ENCODE results near the gene PSORS1C1.

PSORS1C1 gene

DNA sequence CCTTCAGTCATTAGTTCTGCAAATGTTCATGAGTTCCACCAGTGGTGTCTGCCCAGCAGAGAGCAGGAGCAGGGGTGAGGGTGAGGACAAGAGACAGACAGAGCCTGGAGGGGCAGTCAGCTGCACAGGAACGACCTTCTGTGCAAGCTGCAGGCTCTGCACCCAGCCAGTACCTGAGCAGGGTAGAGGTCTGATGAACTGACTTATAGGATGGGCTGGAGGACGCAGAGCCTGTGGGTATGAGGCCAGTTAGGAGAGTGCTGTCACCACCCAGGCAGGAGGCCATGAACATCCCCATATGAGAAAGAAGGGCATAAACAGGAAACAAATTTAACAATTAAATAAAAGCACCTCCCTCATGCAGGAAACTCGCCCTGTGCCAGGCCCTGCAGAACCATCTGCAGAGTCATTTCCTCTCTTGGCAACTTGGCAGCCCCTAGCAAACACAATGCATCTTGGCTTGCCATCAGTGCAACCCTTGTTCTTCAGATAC, 20.2 kb upstream of the PSORS1C1 start:
- DNase-seq (ENCODE audit: low read depth in 1 of 2, low spot score in 1 of 2): peak in 1 of 2 donors; percentile 5

DNA sequence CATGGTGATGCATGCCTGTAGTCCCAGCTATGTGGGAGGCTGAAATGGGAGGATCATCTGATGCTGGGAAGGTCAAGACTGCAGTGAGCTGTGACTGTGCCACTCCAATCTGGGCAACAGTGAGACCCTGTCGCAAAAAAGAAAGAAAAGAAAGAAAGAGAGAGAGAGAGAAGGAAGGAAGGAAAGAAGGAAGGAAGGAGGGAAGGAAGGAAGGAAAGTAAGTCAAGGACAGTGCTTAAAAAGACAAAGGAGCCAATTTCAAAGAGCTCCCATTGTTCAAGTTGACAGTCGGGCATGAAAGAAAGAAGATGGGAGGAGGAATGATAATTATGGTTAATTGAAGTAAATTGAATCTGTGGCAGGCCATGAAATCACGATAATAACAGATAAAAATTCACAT, 18.4 kb upstream of the PSORS1C1 start:
- no peak for DNase-seq (ENCODE audit: low read depth in 1 of 2, low spot score in 1 of 2)

DNA sequence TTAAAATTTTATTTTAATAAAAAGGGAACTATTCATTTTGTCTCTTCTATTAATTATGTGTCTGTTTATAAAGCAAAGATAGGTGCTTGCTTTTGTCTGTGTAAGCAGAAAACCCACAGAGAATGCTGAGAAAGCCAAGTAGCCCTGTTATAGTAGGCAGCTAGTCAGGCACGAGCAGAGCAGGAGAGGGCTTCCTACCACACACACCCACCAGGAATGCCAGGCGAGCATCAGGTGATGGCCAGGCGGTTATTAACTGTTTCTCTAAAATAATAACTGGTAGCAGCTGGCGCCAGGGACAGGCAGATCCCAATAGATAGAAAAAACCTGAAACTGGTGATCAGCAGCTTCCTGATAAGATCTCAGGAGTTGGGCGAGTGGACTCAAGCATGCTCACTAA, 17.9 kb upstream of the PSORS1C1 start:
- no peak for DNase-seq (ENCODE audit: low read depth in 1 of 2, low spot score in 1 of 2)

DNA sequence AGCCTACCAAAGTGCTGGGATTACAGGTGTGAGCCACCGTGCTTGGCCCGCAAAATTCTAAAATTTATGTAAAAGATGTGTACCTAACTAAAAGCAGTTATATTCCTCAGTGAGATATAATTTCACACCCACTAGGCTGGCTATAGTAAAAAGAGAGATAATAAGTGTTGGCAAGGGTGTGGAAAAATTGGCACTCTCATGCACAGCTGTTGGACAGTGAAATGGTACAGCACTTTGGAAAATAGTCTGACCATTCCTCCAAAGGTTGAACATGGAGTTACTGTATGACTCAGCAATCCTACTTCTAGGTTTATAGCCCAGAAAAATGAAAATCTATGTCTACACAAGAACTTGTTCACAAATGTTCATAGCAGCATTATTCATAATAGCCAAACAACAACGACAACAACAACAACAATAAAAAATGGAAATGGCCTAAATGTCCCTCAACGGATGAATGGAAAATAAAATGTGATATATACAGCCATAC, 16.1 kb upstream of the PSORS1C1 start:
- DNase-seq (ENCODE audit: low read depth in 1 of 2, low spot score in 1 of 2): no peak

DNA sequence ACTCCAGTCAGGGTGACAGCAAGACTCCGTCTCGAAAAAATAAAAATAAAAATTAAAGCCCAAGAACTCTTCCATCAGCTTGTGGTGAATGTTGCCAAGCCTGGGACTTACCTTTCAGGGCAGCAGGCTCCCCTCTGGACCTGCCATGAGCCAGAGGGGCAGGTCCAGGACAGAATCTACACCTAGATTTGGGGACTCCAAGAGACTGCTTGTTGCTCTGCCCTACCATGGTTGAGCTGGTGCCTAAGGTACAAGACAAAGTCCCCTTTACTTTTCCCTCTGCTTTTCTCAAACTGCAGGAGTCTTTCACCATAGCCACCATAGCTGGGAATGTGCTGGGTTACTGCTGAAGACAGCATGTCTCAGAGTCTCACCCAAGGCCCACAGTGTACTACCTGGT, 11.5 kb upstream of the PSORS1C1 start:
- DNase-seq (ENCODE audit: low read depth in 1 of 2, low spot score in 1 of 2): no peak

DNA sequence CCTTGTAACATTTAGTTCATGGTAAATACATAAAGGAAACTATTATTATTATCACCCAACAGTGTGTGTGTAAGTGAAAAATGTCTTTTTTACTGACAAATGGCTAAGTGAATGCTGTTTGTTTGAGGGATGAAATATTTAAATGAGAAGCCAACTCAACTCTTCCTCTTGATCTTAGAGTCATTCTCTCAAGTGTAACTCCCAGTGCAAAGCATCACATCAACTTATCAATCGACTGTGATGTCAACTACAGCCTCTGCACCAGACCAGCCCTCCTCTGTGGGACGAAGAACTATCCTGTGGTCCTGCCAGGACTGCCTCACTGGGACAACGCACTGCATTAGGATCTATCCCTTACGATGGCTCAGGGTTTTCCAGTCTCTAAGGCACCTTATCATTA, 7.5 kb upstream of the PSORS1C1 start:
- DNase-seq (ENCODE audit: low read depth in 1 of 2, low spot score in 1 of 2): no peak

DNA sequence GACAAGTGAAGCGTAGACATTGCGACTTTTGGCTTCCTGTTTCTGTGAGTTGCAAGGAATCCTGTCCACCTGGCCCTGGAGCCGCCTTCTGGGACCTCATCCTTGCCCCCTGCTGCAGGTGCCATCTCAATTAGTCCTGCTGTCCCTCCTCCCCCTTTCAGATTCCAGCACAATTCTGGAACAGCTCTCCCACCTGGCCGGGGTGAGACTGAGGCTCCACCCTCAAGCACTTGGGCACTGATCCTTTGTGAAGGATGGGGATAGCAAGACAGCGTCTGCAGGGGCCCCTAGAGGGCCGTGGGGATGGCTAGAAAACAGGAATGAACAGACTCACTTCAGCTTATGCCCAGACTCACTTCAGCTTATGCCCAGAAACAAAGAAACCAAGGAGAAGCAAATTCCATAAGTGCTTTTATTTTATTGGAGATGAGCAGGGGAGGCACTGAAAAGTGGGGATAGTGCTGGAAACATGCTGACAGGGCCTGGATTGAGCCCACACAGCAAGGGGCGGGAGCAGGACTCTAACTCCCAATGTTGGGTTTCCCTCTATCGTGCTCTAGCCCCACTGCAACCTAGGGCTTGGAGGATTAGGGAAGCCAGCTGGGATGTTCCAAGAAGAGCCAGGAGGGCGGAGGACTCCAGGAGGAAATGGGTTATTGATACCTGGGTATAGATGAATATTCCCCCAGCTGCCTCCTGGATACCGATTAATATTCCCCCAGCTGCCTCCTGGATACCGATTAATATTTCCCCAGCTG, 3.6 kb upstream of the PSORS1C1 start:
- DNase-seq (ENCODE audit: low read depth in 1 of 2, low spot score in 1 of 2): no peak

DNA sequence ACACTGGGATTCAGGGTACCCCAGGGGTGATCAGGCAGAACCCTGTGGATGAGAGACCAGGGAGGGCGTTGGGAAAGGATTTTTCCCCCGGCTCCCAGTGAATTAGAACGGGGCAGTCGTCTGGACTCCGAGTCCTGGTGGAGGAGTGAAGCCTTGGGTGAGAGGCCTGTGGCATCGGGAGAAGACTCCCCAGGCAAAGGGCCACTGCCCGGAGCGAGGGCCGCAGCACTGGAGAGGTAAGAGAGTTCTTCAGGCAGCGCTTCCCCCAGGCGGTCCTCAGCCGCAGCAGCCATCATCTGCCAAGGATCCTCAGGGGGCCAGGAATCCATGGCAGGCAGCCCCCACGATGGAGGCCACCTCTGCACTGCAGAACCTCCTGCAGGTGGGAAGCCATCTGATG, 2.9 kb upstream of the PSORS1C1 start:
- DNase-seq (ENCODE audit: low read depth in 1 of 2, low spot score in 1 of 2): no peak

DNA sequence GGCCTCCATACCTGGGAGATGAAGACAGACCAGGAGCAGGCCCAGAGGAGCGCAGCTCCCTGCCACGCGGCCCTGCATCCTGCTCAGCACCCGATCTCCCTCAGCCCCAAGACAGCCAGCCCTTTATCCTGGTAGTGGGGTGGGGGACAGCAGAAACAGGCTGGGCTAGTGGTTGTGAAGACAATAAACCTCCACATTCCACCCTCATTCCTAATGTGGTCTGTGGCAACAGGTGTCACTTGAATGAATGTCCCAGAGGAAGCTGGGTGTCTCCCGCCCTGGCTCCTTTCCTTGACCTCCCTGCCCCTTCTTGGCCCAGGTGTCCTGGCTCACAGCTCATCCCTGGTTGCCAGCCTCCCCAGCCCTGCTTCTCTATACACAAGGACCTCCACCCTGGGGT, 2.1 kb upstream of the PSORS1C1 start, which contains the start of gene C6orf15:
Gene C6orf15 (minus strand): TSS at position 98 of the 400 bp plus-strand sequence. CDS start 20 bp downstream, at position 78.
- DNase-seq (ENCODE audit: low read depth in 1 of 2, low spot score in 1 of 2): no peak

DNA sequence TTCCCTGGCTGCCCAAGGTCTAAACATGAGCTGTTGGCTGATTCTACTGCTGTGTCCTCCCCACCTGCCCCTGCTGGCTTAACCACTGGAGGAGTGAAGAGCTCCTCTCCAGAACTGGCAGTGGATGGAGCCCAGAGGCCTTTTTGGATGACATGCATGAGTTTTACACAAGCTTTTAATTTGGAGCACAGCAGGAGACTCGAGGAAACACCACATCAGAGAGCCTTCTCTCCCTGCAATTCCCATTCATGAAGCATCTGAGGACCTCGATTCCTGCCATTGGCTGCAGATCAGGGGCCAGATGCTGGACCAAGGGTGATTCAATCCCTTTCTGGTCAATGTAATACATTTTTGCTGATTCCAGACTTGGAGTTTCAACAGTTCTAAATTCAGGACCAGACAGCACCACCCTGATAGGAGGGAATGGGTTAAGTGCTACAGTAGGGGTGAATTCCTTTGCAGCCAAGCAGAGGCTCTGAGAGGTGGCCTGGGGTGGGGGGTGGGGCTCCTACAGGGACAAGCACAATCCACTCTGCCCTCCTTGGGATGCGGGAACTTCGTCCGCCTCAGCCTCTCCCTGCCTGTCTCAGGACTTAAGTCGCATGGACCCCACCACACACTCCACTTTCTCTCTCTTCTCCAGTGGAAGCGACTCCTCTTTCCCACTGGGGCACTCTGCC, 599 bp upstream of the PSORS1C1 start:
- DNase-seq (ENCODE audit: low read depth in 1 of 2, low spot score in 1 of 2): no peak

DNA sequence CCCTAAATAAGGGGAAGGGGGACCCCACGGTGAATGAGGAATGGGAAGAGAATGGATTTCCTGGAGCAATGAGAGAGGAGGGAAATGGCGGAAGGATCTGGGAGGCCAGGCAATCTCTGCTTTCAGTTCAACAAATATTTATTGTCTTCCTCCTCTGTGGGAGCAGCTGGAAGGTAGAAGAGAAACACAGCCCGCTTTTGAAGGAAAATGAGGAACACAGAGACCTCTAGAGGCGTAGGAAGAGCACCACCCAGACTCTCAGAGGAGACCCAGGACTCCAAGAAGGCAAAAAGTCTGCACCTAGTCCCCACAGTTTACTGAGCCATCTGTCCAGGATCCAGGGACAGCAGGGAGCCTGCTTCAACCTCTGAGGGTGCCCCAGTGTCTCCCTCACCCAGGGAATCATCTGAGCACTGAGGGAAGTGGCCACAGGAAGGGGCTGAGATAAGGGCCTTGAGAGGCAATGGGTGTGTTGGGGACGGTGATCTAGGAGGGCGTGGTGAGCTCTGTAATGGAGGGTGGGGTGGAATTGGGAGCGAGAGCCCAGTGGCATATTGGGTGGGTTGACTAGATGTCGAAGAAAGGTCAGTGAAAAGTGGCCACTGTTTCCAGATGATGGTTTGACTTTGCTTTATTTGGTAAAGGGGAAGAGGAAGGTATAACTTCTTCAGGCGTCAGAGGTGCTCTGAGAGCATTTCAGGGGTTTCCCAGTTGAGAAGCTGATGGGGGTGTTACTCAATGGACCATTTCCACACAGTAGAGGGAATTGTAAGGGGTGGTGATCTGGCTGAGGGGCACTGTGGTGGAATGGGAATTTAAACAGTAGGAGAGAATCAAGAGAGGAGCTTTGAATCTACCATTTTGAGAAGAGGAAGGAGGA, 610 bp downstream of the PSORS1C1 start:
- no peak for DNase-seq (ENCODE audit: low read depth in 1 of 2, low spot score in 1 of 2)

DNA sequence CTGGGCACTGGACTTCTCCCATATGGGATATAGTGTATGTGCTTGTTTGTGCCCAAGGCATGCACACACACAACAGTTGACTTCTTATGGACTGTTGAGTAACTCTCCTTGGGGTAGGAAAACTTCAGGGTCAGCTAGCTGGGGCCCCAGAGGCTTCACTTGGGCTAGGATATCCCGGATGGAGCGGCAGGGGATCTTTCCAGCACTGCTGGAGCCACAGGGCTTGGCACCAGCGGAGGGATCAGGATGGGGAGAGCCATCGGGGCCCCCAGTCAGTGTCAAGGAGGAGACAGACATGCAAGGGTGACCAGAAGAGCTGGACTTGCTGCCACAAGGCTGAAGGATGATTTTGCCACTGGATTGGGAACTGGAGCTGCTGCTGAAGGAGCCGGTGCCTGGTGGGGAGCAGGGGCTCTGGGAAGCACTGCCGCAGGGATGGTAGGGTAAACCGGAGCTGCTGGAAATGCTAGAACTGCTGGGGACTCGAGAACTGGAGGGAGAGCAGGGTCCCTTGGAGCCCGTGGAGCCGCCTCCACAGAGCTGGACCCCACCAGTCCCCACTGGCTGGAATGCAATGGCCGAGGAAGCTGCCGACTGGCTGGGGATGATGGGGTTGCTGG, 1.5 kb downstream of the PSORS1C1 start:
- DNase-seq (ENCODE audit: low read depth in 1 of 2, low spot score in 1 of 2): no peak

DNA sequence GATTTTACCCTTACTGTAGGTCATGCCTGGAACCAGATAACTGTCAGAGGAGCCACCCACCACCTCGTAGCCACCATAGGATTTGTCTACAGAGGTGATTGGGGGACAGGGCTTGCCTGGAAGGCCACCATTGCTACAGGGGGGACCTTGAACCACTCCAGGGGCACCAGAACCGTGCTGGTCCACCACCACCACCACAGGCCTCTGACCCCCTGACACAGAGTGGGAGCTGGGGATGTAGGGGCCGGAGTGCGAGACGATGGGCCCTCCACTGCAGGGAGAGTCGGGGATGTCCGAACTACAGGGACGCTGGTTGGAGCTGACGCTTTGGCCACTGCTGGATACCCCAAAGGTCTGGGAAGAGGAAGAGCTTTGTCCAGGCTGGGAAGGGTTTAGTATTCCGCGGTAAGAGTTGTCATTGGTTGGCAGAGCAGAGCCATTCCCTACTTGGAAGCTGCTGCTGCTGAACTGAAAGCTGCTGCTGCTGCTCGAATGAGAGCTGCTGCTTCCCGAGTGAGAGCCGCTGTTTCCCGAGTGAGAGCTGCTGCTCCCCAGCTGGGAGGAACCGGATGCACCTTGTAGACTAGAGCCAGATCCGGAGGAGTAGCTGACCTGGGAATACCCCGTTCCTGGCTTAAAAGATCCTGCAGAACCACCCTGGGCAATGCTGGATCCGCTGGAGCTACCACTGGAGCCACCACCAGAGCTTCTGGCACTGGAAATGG, 2.2 kb downstream of the PSORS1C1 start:
- DNase-seq (ENCODE audit: low read depth in 1 of 2, low spot score in 1 of 2): no peak

DNA sequence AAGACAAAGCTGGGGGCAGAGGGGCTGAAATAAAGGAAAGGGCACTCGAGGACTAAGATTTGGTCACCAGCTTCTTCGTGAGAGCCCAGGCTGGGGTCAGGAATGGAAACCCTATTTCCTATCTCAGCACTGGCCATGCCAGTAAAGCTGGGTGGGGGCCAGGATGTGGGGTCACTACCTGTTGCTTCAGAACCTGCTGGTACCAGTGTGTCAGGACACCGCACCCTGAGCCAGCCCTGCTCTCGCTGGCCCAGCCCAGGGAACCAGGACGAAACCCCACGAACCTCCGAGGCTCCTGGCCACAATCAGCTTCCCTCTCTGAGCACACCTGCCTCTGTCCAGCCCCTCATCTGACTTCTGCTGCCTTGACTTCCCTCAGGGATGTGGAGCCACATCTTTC, 3.6 kb downstream of the PSORS1C1 start:
- DNase-seq (ENCODE audit: low read depth in 1 of 2, low spot score in 1 of 2): no peak

DNA sequence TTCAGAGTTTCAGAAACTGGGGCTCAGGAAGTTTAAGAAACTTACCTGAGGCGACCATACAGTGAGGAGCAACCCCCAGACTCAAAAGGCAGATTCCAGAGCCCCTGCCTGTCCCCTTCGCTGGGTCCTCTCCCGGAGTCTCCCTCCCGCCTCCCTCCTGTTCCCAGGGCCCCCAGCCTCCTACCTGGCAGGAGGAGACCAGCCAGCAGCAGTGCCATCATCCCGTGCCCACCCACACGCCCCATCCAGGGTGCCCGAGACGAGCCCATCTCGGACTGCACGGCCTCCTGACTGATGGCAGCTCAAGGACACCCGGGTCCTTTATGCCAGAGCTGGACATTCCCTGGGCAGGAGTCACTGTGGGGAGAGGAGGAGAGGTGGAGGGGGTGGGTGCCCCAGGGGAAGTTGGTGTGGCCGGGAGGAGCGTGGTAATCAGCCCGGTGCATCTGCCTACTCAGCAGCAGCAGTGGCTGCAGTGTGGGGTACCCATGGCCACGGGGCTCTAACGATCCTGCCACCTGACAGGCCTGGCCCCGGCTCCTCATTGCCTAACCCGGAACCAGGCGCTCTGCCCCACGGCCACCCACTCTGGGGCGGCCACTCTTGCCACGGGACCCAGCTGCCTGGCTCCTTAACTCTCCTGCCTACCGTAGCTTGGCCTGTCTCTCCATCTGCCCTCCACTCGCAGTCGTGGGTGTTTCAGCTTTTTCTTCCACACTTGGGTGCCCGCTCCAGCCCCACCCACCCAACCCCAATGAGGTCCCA, 5.7 kb downstream of the PSORS1C1 start, which contains the start of gene CDSN:
Gene CDSN (minus strand): TSS at position 296 of the 765 bp plus-strand sequence. CDS start 27 bp downstream, at position 269.
- no peak for DNase-seq (ENCODE audit: low read depth in 1 of 2, low spot score in 1 of 2)

DNA sequence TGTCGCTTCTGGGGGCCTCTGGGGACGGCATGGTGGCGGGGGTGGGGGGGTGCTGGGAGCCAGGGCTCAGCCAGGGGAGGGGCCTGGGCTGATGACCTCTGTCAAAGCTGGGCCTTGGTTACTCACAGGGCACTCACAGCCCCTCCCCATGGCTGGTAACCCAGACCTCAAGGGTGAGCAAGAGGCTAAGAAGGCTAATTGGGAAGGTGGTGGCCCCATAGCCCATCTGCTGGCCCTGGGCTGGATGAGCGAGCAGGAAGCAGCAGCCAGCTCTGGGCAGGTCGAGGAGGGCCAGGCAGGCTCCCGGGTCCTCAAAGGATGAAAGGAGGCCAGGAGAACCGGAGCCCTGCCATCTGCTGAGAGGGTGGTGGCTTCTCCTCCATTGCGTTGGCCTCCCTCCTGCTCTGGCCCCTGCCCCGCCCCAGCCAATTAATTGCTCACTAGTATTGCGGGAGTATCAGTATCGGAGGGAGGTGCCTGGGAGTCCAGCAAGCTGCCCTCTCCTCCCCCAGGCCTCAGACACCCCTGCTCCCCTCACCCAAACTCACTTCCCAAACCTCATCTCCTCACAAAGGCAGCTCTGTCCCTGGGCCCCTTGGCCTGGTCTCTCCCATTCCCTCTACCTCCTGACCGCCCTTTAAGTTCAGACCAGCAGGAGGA, 6.7 kb downstream of the PSORS1C1 start:
- no peak for DNase-seq (ENCODE audit: low read depth in 1 of 2, low spot score in 1 of 2)

DNA sequence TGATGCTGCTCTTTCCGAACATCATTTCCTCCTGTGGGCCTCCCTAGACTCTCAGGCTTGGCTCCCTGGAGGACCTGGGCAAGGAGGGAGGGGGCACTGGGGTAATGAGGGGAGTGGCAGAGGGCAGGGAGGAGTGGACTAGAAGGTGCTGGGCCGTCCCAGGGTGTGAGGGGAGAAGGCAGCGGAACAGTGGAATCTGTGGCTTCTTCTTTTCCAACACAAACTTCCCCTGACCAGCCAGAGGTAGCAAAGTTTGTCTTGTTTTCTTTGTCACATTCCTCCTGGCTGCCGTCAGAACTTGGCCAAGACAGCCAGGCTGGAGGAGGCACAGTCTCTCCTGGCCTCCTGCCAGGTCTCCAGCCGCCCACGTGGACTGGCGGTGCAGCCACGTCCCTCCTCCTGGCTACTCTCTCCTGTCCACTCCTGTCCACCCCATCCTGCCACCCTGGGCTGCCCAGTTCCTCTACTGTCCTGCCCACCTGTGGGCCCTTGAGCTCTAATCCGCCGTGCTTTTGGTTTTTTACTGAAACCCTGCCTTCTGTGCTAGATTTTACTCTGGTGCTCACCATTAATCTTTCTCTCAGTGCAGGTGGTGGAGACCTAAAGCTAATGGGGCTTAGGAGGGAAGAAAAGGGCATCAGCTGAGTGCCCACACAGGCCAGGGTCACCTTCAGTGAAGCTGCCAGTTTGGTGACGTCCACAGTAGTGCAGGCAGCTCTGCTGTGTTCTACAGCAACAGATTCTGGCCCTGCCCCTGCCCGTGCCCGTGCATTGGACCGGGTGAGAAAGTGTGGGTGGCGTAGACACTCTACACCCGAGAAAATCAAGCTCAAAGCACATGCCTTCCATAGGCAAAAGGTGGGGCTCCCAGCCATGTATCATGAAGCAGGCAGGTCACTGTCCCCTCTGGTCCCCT, 8.4 kb downstream of the PSORS1C1 start:
- no peak for DNase-seq (ENCODE audit: low read depth in 1 of 2, low spot score in 1 of 2)

DNA sequence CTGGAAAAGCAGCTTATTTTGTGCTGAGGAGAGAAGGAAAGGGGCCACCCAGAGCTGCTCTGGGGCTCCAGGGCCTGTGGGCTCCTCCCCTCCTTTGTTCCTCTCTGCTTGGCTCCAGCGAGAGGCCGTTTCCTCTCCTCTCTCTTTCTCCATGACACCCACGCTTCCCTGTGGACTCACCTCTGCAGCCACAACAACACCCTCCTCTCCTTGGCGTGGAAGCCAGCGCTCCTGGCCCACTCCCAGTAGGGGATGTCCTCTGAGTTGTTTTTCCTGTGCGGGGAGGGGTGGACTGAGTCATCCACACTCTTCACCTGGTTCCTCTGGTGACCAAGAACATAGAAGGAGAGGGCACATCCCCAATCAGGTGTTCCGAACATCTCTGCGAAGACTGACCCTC, 10.6 kb downstream of the PSORS1C1 start:
- no peak for DNase-seq (ENCODE audit: low read depth in 1 of 2, low spot score in 1 of 2)
